HCT116 (cell line): ENCODE data around the gene MSH3. TPM values are rescaled to one million over a fixed set of nuclear protein-coding genes. Genes with fewer than 3 reads are reported as not detected.
"Not testable (repeated sequence)": the region's sequence is repeated elsewhere in the genome, so short reads cannot be mapped to it uniquely, and the experiment has no call there.

Experiments
- ATAC-seq: fragments of 200-7000 bp; cut with Tn5 transposase; 2 replicates; pipeline ENCODE4 v1.9.1; 2020; ENCODE audit warnings: mild to moderate bottlenecking, moderate library complexity
- BruUV-seq: library from RNA; stranded (reverse); fragments of 400-500 nt; replicated peaks from 2 replicates; lab custom pipeline; 2021; lab: Mats Ljungman, UMichigan
- CTCF ChIA-PET: fragments of 300-600 bp; sonication (Branson Sonifier 250); formaldehyde crosslinking; loops from one replicate; lab custom pipeline; 2021; ENCODE audit warnings: antibody characterized with exemption; lab: Charles Lee
- POLR2A ChIA-PET: fragments of 300-600, 350-600 bp; sonication (Branson Sonifier 250); formaldehyde crosslinking; loops from one replicate; lab custom pipeline; 2021; ENCODE audit warnings: antibody characterized with exemption; lab: Charles Lee
- RAD21 ChIA-PET, 2 experiments: fragments of 300-600 bp; sonication (Branson Sonifier 250); formaldehyde crosslinking; loops; one replicate each; lab custom pipeline; 2023; ENCODE audit warnings: low total read pairs in 2 of 2; ENCODE audit not compliant: uncharacterized antibody in 2 of 2, unreplicated experiment in 2 of 2, low non-redundant PET in 1 of 2; lab: Charles Lee
- DNase-seq: peaks from one replicate; pipeline ENCODE4 v3.0.0-alpha.2; 2010; ENCODE audit warnings: low read depth, low spot score
- H2AFZ ChIP-seq: fragments of 200-600 bp; shearing (Covaris generic), sonication (generic); 2 replicates; pipeline ENCODE4 v1.6.1; 2017; ENCODE audit warnings: low read depth, mixed run types, mixed read lengths, antibody characterized with exemption, low read length; ENCODE audit not compliant: poor library complexity, severe bottlenecking
- H3K27ac ChIP-seq: 2 replicates; pipeline ENCODE4 v1.5.1; 2012; ENCODE audit warnings: low read depth, low read length
- H3K27me3 ChIP-seq: fragments of 200-600 bp; sonication (generic); 2 replicates; pipeline ENCODE4 v1.6.1; 2016; ENCODE audit warnings: mixed run types, low read length, mixed read lengths; ENCODE audit not compliant: insufficient read depth
- H3K36me3 ChIP-seq, 2 experiments: fragments of 200-500 bp in 1 of 2; fragments of 200-600 bp in 1 of 2; sonication (Bioruptor generic) in 1 of 2; sonication (generic) in 1 of 2; 2 replicates each; pipeline versions ENCODE4 v1.5.1 to v1.6.1; 2014 to 2016; ENCODE audit warnings: low read length in 2 of 2, inconsistent platforms in 1 of 2, mixed read lengths in 1 of 2, mixed run types in 1 of 2; ENCODE audit not compliant: insufficient read depth in 2 of 2, control insufficient read depth in 1 of 2
- H3K4me1 ChIP-seq, 2 experiments: fragments of 200-600 bp in 1 of 2; sonication (generic) in 1 of 2; 2 replicates each; pipeline versions ENCODE4 v1.5.1 to v1.6.1; 2012 to 2017; ENCODE audit warnings: low read length in 2 of 2, inconsistent platforms in 1 of 2, mild to moderate bottlenecking in 1 of 2, mixed read lengths in 1 of 2, mixed run types in 1 of 2, moderate library complexity in 1 of 2; ENCODE audit not compliant: insufficient read depth in 2 of 2, control insufficient read depth in 1 of 2
- H3K4me2 ChIP-seq: fragments of 200-600 bp; sonication (generic); 2 replicates; pipeline ENCODE4 v1.6.1; 2017; ENCODE audit warnings: mixed run types, low read length, mixed read lengths
- H3K4me3 ChIP-seq, 2 experiments: fragments of 200-600 bp in 1 of 2; sonication (generic) in 1 of 2; replicated peaks in 1 of 2; 2 replicates each; pipeline ENCODE4 v1.5.1; 2011 to 2016; ENCODE audit warnings: low read length in 2 of 2, control low read depth in 1 of 2, low read depth in 1 of 2, mild to moderate bottlenecking in 1 of 2, mixed read lengths in 1 of 2, mixed run types in 1 of 2
- H3K79me2 ChIP-seq: fragments of 200-600 bp; sonication (generic); 2 replicates; pipeline ENCODE4 v1.6.1; 2017; ENCODE audit warnings: mild to moderate bottlenecking, mixed run types, low read length, moderate library complexity, mixed read lengths; ENCODE audit not compliant: insufficient read depth
- H3K9ac ChIP-seq: fragments of 200-600 bp; sonication (generic); 2 replicates; pipeline ENCODE4 v1.6.1; 2016; ENCODE audit warnings: low read length, mixed read lengths
- H3K9me2 ChIP-seq: fragments of 200-600 bp; sonication (generic), shearing (Covaris generic); 2 replicates; pipeline ENCODE4 v1.6.1; 2017; ENCODE audit warnings: mixed run types, mild to moderate bottlenecking, moderate library complexity; ENCODE audit not compliant: insufficient read depth
- H3K9me3 ChIP-seq, 2 experiments: fragments of 200-500 bp in 1 of 2; fragments of 200-600 bp in 1 of 2; sonication (Bioruptor generic) in 1 of 2; sonication (generic) in 1 of 2; 2 replicates each; pipeline ENCODE4 v1.6.1; 2014 to 2017; ENCODE audit warnings: low read length in 2 of 2, mixed read lengths in 2 of 2, inconsistent platforms in 1 of 2, low read depth in 1 of 2, mild to moderate bottlenecking in 1 of 2, mixed run types in 1 of 2, moderate library complexity in 1 of 2; ENCODE audit not compliant: control insufficient read depth in 1 of 2, insufficient read depth in 1 of 2
- H4K20me1 ChIP-seq: fragments of 200-600 bp; sonication (generic), shearing (Covaris generic); 2 replicates; pipeline ENCODE4 v1.6.1; 2017; ENCODE audit warnings: mixed run types, mild to moderate bottlenecking, moderate library complexity; ENCODE audit not compliant: insufficient read depth
- CEBPB ChIP-seq: IDR thresholded peaks from 2 replicates; pipeline ENCODE4 v1.6.1; 2012; ENCODE audit warnings: low read depth
- ELF1 ChIP-seq: IDR thresholded peaks from 2 replicates; pipeline ENCODE4 v1.6.1; 2012; ENCODE audit warnings: low read depth, borderline replicate concordance
- EZH2phosphoT487 ChIP-seq: fragments of 200-600 bp; IDR thresholded peaks from 2 replicates; pipeline ENCODE4 v1.6.1; 2018; ENCODE audit warnings: antibody characterized with exemption, borderline replicate concordance
- JUND ChIP-seq: IDR thresholded peaks from 2 replicates; pipeline ENCODE4 v1.6.1; 2012
- POLR2AphosphoS5 ChIP-seq: IDR thresholded peaks from 2 replicates; pipeline ENCODE4 v1.6.1; 2011; ENCODE audit warnings: mild to moderate bottlenecking, low read depth, low read length, moderate library complexity
- RAD21 ChIP-seq: IDR thresholded peaks from 2 replicates; pipeline ENCODE4 v1.6.1; 2012; ENCODE audit warnings: low read depth, mild to moderate bottlenecking
- SIN3A ChIP-seq: IDR thresholded peaks from 2 replicates; pipeline ENCODE4 v1.6.1; 2012; ENCODE audit warnings: low read depth
- YY1 ChIP-seq: IDR thresholded peaks from 2 replicates; pipeline ENCODE4 v1.6.1; 2011; ENCODE audit warnings: low read length, low read depth, moderate library complexity, mild to moderate bottlenecking; ENCODE audit not compliant: insufficient replicate concordance; ENCODE audit errors: extremely low read depth
- intact Hi-C: fragments of 100-400 bp; cut with micrococcal nuclease; formaldehyde crosslinking; loops from 2 replicates; pipeline ENCODE4 v1.10.0; 2022
- total RNA-seq: library from RNA; stranded (reverse); gene quantifications from one replicate; pipeline ENCODE4 v1.2.1, GENCODE V29; 2021; ENCODE audit not compliant: unreplicated experiment
- TF ChIP-seq, protein P1 (sequence below): IDR thresholded peaks from 2 replicates; pipeline ENCODE4 v1.6.1; 2012
- TF ChIP-seq, protein P2 (sequence below): IDR thresholded peaks from 2 replicates; pipeline ENCODE4 v1.6.1; 2012
- TF ChIP-seq, protein P3 (sequence below): IDR thresholded peaks from 2 replicates; pipeline ENCODE4 v1.6.1; 2011; ENCODE audit warnings: mild to moderate bottlenecking, low read length, moderate library complexity; ENCODE audit not compliant: insufficient replicate concordance; ENCODE audit errors: extremely low read depth

The MSH3 gene
- total RNA-seq, 1 experiment from 2014 or later = 4.9 TPM

DNA sequence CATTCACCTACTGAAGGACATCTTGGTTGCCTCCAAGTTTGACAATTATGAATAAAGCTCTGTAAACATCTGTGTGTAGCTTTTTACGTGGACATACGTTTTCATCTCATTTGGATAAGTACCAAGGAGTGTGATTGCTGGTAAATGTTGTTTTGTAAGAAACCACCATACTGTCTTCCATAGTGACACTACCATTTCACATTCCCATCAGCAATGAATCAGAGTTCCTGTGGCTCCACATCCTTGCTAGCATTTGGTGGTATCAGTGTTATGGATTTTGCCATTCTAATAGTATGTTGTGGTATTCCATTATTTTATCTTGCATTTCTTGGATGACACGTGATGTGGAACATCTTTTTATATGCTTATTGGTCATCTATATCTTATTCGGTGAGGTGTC, 227.3 kb downstream of the MSH3 start:
- H3K4me2 ChIP-seq = no peak overlapping the region
- no peak for DNase-seq
- H3K4me1 ChIP-seq = peaks cover 0 to 9% of the 10 kb centered on the region in 2 experiments; a peak in 1 of 4 replicates
- no peak overlapping the region for H3K4me3 ChIP-seq
- H3K9me2 ChIP-seq = no peaks in the 10 kb centered on the region
- POLR2A ChIA-PET = no interaction called here
- no peak overlapping the region for H3K9ac ChIP-seq
- RAD21 ChIA-PET = no interaction called here
- H3K79me2 ChIP-seq = no peaks in the 10 kb centered on the region
- no peaks in the 10 kb centered on the region for H3K9me3 ChIP-seq
- no peak overlapping the region for H3K27ac ChIP-seq
- no peaks in the 10 kb centered on the region for H3K27me3 ChIP-seq
- ATAC-seq = no peak
- no peak overlapping the region for H2AFZ ChIP-seq
- H3K36me3 ChIP-seq = no peaks in the 10 kb centered on the region
- TF ChIP-seq CEBPB (no peak), POLR2AphosphoS5 (no peak), ELF1 (no peak), SIN3A (no peak), RAD21 (no peak), YY1 (no peak), JUND (no peak), EZH2phosphoT487 (no peak)
- TF ChIP-seq, protein P1, sequence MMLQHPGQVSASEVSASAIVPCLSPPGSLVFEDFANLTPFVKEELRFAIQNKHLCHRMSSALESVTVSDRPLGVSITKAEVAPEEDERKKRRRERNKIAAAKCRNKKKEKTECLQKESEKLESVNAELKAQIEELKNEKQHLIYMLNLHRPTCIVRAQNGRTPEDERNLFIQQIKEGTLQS = no peak
- TF ChIP-seq, protein P2, sequence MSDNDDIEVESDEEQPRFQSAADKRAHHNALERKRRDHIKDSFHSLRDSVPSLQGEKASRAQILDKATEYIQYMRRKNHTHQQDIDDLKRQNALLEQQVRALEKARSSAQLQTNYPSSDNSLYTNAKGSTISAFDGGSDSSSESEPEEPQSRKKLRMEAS = no peak
- TF ChIP-seq, protein P3, sequence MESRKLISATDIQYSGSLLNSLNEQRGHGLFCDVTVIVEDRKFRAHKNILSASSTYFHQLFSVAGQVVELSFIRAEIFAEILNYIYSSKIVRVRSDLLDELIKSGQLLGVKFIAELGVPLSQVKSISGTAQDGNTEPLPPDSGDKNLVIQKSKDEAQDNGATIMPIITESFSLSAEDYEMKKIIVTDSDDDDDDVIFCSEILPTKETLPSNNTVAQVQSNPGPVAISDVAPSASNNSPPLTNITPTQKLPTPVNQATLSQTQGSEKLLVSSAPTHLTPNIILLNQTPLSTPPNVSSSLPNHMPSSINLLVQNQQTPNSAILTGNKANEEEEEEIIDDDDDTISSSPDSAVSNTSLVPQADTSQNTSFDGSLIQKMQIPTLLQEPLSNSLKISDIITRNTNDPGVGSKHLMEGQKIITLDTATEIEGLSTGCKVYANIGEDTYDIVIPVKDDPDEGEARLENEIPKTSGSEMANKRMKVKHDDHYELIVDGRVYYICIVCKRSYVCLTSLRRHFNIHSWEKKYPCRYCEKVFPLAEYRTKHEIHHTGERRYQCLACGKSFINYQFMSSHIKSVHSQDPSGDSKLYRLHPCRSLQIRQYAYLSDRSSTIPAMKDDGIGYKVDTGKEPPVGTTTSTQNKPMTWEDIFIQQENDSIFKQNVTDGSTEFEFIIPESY = no peak
- H4K20me1 ChIP-seq = no peaks in the 10 kb centered on the region
- CTCF ChIA-PET = no interaction called here
- intact Hi-C loops = no loop called here
- BruUV-seq = no TSS peak

DNA sequence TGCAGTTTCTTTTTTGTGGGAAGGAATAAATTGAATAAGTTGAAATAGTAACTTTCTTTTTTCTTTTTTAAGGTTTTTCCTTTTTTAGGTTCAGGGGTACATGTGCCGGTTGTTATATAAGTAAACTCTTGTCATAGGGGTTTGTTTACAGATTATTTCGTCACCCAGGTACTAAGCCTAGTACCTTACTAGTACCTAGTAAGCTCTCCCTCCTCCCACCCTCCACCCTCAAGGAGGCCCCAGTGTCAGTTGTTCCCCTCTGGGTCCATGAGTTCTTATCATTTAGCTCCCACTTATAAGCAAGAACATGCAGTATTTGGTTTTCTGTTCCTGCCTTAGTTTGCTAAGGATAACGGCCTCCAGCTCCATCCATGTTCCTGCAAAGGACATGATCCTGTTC, 228.9 kb downstream of the MSH3 start:
- RAD21 ChIA-PET, intact Hi-C loops, POLR2A ChIA-PET: not testable (repeated sequence)

More for the DNA sequence above, 228.9 kb downstream of the MSH3 start:
- BruUV-seq, ATAC-seq, H3K9me3 ChIP-seq, H2AFZ ChIP-seq, H4K20me1 ChIP-seq, H3K4me2 ChIP-seq, H3K79me2 ChIP-seq, H3K4me3 ChIP-seq, DNase-seq, H3K27ac ChIP-seq, H3K9me2 ChIP-seq, CTCF ChIA-PET, H3K36me3 ChIP-seq, H3K27me3 ChIP-seq, H3K4me1 ChIP-seq, H3K9ac ChIP-seq: not testable (repeated sequence)
